GM20431 (cell line): ENCODE data around the gene SOHLH1.

Experiments used
- in situ Hi-C: fragments of 300-500 bp; cut with MseI, MboI; formaldehyde crosslinking; loops from one replicate; pipeline ENCODE4 v1.15.0; 2020; ENCODE audit warnings: low sequenced_read_pairs; ENCODE audit not compliant: unreplicated experiment

SOHLH1 gene, protein sequence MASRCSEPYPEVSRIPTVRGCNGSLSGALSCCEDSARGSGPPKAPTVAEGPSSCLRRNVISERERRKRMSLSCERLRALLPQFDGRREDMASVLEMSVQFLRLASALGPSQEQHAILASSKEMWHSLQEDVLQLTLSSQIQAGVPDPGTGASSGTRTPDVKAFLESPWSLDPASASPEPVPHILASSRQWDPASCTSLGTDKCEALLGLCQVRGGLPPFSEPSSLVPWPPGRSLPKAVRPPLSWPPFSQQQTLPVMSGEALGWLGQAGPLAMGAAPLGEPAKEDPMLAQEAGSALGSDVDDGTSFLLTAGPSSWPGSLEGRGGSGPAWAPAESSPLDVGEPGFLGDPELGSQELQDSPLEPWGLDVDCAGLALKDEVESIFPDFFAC

DNA sequence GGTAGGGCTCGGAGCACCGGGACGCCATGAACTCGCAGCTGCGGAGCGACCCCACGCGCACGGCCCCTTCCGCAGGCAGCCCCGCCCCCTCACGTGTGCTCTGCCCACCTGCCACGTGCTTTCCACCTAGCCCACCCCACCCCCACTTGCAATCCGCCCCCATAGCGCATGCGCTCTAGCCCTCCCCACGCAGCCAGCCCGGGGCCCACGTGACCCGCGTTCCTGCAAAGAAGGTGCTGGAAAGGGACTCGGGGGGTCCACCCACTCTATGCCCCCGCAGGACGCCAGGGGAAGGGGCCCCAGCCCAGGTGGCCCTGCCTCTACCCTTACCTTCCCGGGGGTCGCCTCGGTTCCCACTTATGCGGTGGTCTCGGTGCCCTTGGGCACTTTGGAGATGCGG, at the start of gene SOHLH1:
SOHLH1 (minus strand) TSS at position 42 of the 400 bp plus-strand sequence; CDS start at position 28, 14 bp downstream.
- in situ Hi-C loops: no loop called here

GRCh38 chr9:135748676-135749075, 49.4 kb upstream of the SOHLH1 start:
- in situ Hi-C loops: no loop called here

- in situ Hi-C loops: no loop called here
Observed at GRCh38 chr9:135747311-135747710, 48.0 kb upstream of the SOHLH1 start.

DNA sequence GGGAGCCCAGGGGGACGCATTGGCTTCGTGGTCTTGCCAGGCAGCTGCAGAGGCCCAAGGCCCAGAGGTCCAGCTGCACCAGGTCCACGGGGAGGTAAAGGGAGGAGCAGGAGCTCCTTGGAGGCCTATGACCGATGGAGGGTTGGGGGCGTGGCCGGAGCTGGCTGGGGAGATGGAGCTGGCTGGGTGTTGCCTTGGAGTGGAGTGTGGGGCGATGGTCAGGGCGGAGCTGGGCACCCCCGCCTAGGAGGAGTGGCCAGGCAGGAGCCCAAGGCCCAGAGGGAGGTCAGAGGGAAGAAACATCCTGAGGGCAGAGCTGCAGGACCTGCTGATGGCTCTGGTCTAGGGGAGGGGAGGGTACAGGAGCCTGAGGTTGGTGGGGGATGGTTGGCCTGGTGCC, 47.3 kb upstream of the SOHLH1 start:
- in situ Hi-C loops: no loop called here

- in situ Hi-C loops: no loop called here
Observed at GRCh38 chr9:135745686-135746324, 46.5 kb upstream of the SOHLH1 start.

GRCh38 chr9:135745189-135745588, 45.9 kb upstream of the SOHLH1 start:
- in situ Hi-C loops: no loop called here

- in situ Hi-C loops: no loop called here
Observed at GRCh38 chr9:135744333-135745070, 45.2 kb upstream of the SOHLH1 start.

DNA sequence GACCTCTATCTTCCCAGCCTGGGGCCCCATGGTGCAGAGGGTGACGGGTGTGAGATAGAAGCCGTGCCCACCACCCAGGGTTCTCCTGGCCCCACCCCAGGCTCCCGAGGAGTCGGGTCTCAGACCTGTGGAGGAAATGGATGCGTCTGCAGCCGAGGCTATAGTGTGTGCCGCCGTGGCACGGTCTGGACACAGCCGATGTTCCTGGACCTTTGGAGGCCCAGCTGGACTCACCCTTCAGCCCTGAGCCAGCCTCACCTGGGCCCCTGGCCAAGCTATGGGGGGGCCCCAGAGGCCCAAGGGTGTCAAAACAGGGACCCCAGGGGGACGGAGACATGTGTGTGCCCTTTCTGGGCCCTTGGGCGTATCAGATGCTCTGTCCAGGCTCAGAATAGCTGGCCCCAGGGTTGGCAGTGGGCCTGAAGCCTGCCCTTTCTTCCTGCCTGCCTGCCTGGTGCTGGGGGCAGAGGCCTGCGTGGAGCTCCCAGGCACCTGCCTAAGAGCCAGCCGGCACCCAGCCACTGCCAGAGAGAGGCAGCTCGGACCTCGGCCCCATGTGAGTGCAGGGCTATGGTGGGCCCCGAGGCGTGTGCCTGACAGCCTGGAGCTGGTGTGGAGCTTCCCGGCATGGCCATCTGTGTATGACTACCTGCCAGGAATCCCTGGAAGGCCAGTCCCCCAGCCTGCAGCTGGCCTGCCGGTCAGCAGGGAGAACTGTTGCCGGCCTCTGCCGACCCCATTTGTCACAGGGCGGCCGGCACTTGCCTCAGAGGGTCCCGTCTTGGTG, 44.5 kb upstream of the SOHLH1 start:
- in situ Hi-C loops: no loop called here

DNA sequence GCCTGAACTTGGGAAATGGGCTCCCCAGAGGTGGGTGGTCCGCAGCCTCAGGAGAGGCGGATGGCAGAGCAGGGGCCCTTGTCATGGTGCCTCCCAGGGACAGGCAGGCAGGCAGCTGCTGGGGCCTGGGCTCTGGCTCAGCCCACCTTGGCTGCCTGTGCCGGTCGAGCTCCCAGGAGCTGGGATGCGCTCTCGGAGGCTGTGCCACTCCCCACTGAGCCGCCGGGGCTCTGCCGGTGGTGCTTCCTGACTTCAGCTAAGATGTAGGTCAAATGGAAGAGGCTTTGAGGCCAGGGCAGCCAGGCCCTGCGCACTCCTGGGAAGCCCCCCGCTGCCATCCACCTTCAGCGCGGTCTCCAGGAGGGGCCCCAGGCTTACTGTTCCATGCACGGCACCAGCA, 43.7 kb upstream of the SOHLH1 start:
- in situ Hi-C loops: no loop called here

DNA sequence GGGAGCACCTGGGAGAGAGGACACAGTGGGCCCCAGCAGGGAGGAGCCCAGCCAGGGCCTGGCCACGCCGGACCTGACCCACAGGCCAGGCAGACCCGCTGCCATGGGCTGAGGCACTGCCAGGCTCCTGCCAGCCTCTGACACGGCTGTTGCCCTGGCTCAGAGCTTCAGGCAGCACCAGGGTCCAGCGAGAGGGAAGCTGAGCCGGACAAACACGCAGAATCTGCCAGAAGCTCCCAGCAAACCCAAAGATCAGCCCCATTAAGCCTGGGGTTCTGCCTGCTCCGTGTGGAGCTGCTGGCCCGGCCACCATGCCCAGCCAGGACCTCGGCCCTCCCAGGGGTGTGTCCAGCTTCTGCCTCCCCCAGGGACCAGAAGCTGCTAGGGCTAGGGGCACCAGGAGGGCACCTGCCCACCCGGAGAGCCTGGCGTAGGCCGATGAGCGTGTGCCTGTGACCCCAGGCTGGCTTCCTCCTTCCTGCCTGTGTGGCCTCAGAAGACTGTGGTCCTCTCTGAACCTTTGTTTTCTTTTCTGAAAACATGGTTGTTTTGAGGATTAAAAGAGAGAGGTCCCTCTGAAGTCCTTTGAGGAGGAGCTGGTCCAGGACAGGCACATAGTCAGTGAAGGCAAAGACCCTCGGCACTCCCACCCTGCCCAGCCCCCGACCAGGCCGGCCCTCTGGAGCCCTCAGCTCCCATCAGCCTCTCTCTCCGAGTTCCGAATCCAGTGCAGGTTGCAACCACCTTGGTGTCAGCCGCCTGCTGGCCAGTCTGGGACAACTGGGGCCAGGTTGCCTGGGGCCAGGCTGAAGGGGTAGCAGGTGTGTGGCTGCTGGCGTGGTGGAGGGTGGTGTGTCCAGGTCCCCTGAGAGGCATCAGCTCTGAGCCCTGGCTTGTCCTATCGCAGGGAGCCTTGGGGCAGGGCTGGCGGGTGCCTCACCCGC, 42.3 kb upstream of the SOHLH1 start:
- in situ Hi-C loops: no loop called here

- in situ Hi-C loops: no loop called here
Observed at GRCh38 chr9:135739271-135740220, 40.3 kb upstream of the SOHLH1 start.

DNA sequence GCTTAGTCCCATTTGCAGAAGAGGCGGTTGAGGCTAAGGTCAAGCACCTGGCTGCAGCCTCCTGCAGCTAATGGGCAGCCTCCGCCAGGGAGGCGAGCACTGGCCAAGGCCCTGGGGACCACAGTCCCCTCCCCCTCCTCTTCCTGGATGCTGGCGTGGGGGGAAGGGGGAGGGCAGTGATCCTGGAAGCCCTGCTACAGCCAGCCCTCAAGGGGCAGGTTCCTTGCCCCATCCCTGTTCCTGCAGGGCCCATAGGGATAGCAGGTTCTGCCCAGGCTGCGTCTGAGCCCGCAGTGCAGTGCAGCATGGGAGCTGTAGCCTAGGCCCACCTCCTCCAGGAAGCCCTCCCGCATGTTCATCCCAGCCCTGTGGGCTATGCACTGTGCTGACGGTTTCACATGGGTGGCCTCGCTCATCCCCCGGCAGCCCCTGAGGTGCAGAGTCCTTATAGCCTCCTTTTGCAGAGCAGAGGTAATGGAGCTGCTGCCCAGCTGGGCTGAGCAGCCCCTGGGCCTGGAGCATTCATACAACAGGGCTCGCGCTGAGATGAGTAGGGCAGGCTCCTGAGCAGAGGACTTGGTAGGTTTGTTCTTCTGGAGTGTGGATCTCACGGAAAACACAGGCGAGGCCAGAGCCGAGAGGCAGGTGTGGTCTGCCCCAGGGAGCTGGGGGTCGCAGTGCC, 38.7 kb upstream of the SOHLH1 start:
- in situ Hi-C loops: no loop called here

GRCh38 chr9:135736979-135737839, 37.9 kb upstream of the SOHLH1 start:
- in situ Hi-C loops: no loop called here

GRCh38 chr9:135736272-135736978, 37.1 kb upstream of the SOHLH1 start:
- in situ Hi-C loops: no loop called here

DNA sequence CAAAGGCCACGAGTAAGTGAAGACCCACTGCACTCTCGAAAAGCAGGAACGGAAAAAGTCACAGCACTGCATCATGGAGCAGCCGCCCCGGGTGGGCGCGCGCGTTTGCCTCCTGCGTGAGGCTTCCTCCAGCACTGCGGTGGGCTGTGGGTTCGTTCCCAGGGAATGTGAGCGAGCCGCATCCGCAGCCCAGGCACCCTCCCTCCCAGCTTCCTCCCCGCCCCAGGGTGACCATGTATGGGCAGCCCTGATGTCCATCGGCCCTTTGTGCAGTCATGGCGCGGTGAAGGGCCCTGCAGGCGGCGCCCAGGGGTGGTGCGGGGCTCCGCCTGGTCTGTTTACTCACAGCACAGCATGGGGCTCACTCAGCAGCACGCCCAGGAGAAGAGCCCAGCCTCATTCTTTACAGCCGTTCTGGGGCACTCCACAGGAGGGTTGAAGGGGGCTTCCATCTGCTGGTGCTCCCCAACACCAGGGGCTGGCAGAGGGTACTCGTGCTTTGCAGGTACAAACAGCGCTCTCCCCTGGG, 35.4 kb upstream of the SOHLH1 start:
- in situ Hi-C loops: no loop called here
